H9 (cell line): ENCODE measurements around the gene INSYN1. TPM values are rescaled to one million over a fixed set of nuclear protein-coding genes. Genes with fewer than 3 reads are reported as not detected.
A peak's percentile ranks its signal among the peaks of the same experiment; 100 is the strongest.
"Not testable (repeated sequence)": the region's sequence is repeated elsewhere in the genome, so short reads cannot be mapped to it uniquely, and the experiment has no call there.

Experiments used
- DNase-seq: peaks from one replicate; pipeline ENCODE4 v3.0.0-alpha.2; 2017
- H2AFZ ChIP-seq: one replicate; pipeline ENCODE4 v1.6.1; 2013; ENCODE audit warnings: mild to moderate bottlenecking, low read length, control low read depth, moderate library complexity
- H2AK5ac ChIP-seq: 2 replicates; pipeline ENCODE4 v1.6.1; 2013; ENCODE audit warnings: low read length, control low read depth, mixed read lengths; ENCODE audit not compliant: insufficient read length
- H2BK120ac ChIP-seq: one replicate; pipeline ENCODE4 v1.6.1; 2013; ENCODE audit warnings: low read depth, mild to moderate bottlenecking, low read length, control low read depth, inconsistent platforms; ENCODE audit not compliant: poor library complexity, severe bottlenecking
- H2BK12ac ChIP-seq: 2 replicates; pipeline ENCODE4 v1.6.1; 2013; ENCODE audit warnings: low read length, control low read depth, mixed read lengths, low read depth; ENCODE audit not compliant: insufficient read length
- H2BK15ac ChIP-seq: 2 replicates; pipeline ENCODE4 v1.6.1; 2013; ENCODE audit warnings: low read depth, low read length, control low read depth
- H2BK20ac ChIP-seq: one replicate; pipeline ENCODE4 v1.6.1; 2013; ENCODE audit warnings: low read depth, mild to moderate bottlenecking, low read length, control low read depth, inconsistent platforms; ENCODE audit not compliant: poor library complexity, severe bottlenecking
- H2BK5ac ChIP-seq: 2 replicates; pipeline ENCODE4 v1.6.1; 2013; ENCODE audit warnings: low read length, control low read depth, mixed read lengths; ENCODE audit not compliant: insufficient read length
- H3K14ac ChIP-seq: 2 replicates; pipeline ENCODE4 v1.6.1; 2013; ENCODE audit warnings: low read length, control low read depth; ENCODE audit not compliant: insufficient read depth
- H3K18ac ChIP-seq: 2 replicates; pipeline ENCODE4 v1.6.1; 2013; ENCODE audit warnings: low read depth, mild to moderate bottlenecking, mixed read lengths, low read length, control low read depth; ENCODE audit not compliant: insufficient read length
- H3K23ac ChIP-seq: 2 replicates; pipeline ENCODE4 v1.6.1; 2013; ENCODE audit warnings: low read length, control low read depth, mixed read lengths, low read depth; ENCODE audit not compliant: insufficient read length
- H3K23me2 ChIP-seq: 2 replicates; pipeline ENCODE4 v1.6.1; 2013; ENCODE audit warnings: low read depth, mild to moderate bottlenecking, mixed read lengths, low read length, control low read depth; ENCODE audit not compliant: insufficient read length, poor library complexity, severe bottlenecking
- H3K27ac ChIP-seq: 2 replicates; pipeline ENCODE4 v1.5.1; 2013; ENCODE audit warnings: low read length, control low read depth, mixed read lengths, low read depth; ENCODE audit not compliant: insufficient read length
- H3K27me3 ChIP-seq: 2 replicates; pipeline ENCODE4 v1.6.1; 2013; ENCODE audit warnings: low read length, control low read depth, inconsistent platforms; ENCODE audit not compliant: insufficient read depth
- H3K4ac ChIP-seq: 2 replicates; pipeline ENCODE4 v1.6.1; 2013; ENCODE audit warnings: low read depth, mild to moderate bottlenecking, control low read depth, inconsistent platforms, low read length, moderate library complexity
- H3K4me1 ChIP-seq: 2 replicates; pipeline ENCODE4 v1.6.1; 2013; ENCODE audit warnings: low read length, control low read depth, inconsistent platforms; ENCODE audit not compliant: insufficient read depth
- H3K4me2 ChIP-seq: 2 replicates; pipeline ENCODE4 v1.6.1; 2013; ENCODE audit warnings: low read length, control low read depth, mixed read lengths; ENCODE audit not compliant: insufficient read length, insufficient read depth
- H3K56ac ChIP-seq: 2 replicates; pipeline ENCODE4 v1.6.1; 2013; ENCODE audit warnings: low read depth, mild to moderate bottlenecking, mixed read lengths, low read length, control low read depth; ENCODE audit not compliant: insufficient read length
- H3K79me1 ChIP-seq: 2 replicates; pipeline ENCODE4 v1.6.1; 2013; ENCODE audit warnings: low read depth, mild to moderate bottlenecking, moderate library complexity, low read length, control low read depth, inconsistent platforms; ENCODE audit not compliant: insufficient read depth, poor library complexity, severe bottlenecking
- H3K79me2 ChIP-seq: 2 replicates; pipeline ENCODE4 v1.6.1; 2013; ENCODE audit warnings: low read length, control low read depth, inconsistent platforms; ENCODE audit not compliant: insufficient read depth
- H3K9ac ChIP-seq: 2 replicates; pipeline ENCODE4 v1.6.1; 2013; ENCODE audit warnings: low read length, control low read depth, mixed read lengths; ENCODE audit not compliant: insufficient read length; ENCODE audit errors: extremely low read depth
- H3K9me3 ChIP-seq: one replicate; pipeline ENCODE4 v1.6.1; 2013; ENCODE audit warnings: low read depth, low read length, inconsistent platforms; ENCODE audit not compliant: control insufficient read depth
- H3T11ph ChIP-seq: one replicate; pipeline ENCODE4 v1.6.1; 2013; ENCODE audit warnings: mild to moderate bottlenecking, low read length, control low read depth, inconsistent platforms
- H4K20me1 ChIP-seq: one replicate; pipeline ENCODE4 v1.6.1; 2013; ENCODE audit not compliant: control insufficient read depth, insufficient read length, insufficient read depth
- H4K5ac ChIP-seq: 2 replicates; pipeline ENCODE4 v1.6.1; 2013; ENCODE audit warnings: low read depth, mild to moderate bottlenecking, mixed read lengths, low read length, control low read depth; ENCODE audit not compliant: insufficient read length
- H4K8ac ChIP-seq: replicated peaks from 2 replicates; pipeline ENCODE4 v1.6.1; 2013; ENCODE audit warnings: low read length, control low read depth, mixed read lengths, low read depth; ENCODE audit not compliant: insufficient read length
- H4K91ac ChIP-seq: 2 replicates; pipeline ENCODE4 v1.6.1; 2013; ENCODE audit warnings: low read depth, mild to moderate bottlenecking, moderate library complexity, mixed read lengths, low read length, control low read depth; ENCODE audit not compliant: insufficient read length
- H3K27ac Mint-ChIP-seq, 3 experiments: 2 replicates in 2 of 3; 3 replicates in 1 of 3; pipeline ENCODE4 v1.8.0; 2020 to 2021; ENCODE audit warnings: mixed read lengths in 3 of 3, mild to moderate bottlenecking in 1 of 3, moderate library complexity in 1 of 3
- H3K27me3 Mint-ChIP-seq: 2 replicates; pipeline ENCODE4 v1.8.0; 2021; ENCODE audit warnings: low read depth, mild to moderate bottlenecking, moderate library complexity, mixed read lengths
- H3K36me3 Mint-ChIP-seq, 3 experiments: 2 replicates in 2 of 3; 3 replicates in 1 of 3; pipeline ENCODE4 v1.8.0; 2020 to 2021; ENCODE audit warnings: low read depth in 3 of 3, mixed read lengths in 3 of 3; ENCODE audit not compliant: insufficient read depth in 1 of 3
- H3K4me1 Mint-ChIP-seq, 2 experiments: 2 replicates each; pipeline ENCODE4 v1.8.0; 2020; ENCODE audit warnings: mixed read lengths in 2 of 2
- H3K4me3 Mint-ChIP-seq, 2 experiments: 2 replicates in 1 of 2; 3 replicates in 1 of 2; pipeline ENCODE4 v1.8.0; 2020 to 2021; ENCODE audit warnings: mild to moderate bottlenecking in 2 of 2, mixed read lengths in 2 of 2, moderate library complexity in 1 of 2
- H3K9me3 Mint-ChIP-seq, 2 experiments: 2 replicates in 1 of 2; 3 replicates in 1 of 2; pipeline ENCODE4 v1.8.0; 2020; ENCODE audit warnings: mild to moderate bottlenecking in 2 of 2, mixed read lengths in 2 of 2, moderate library complexity in 1 of 2
- CTCF ChIP-seq: fragments of 200-600 bp; sonication (generic); conservative IDR thresholded peaks from 3 replicates; pipeline ENCODE4 v1.8.0; 2021; ENCODE audit warnings: antibody characterized with exemption, mild to moderate bottlenecking
- WGBS: extraction: QIAGEN DNeasy Blood & Tissue Kit; methylation state at CpG from one replicate; pipeline ENCODE4 v1.1.7; 2013; ENCODE audit warnings: missing lambda C conversion rate, low lambda C conversion rate, mixed read lengths; ENCODE audit not compliant: insufficient read length; ENCODE audit errors: extremely low coverage; 5-methylcytosine and 5-hydroxymethylcytosine counted together
- total RNA-seq: library from RNA; stranded (reverse); gene quantifications from 2 replicates; pipeline ENCODE4 v1.2.1, GENCODE V29; 2021

Gene INSYN1
- total RNA-seq, 1 experiment from 2014 or later = 1.9 TPM

- H2BK20ac ChIP-seq, H3K9me3 Mint-ChIP-seq, H3K56ac ChIP-seq, H3K79me1 ChIP-seq, H3T11ph ChIP-seq, H4K20me1 ChIP-seq, H3K9me3 ChIP-seq, H3K4ac ChIP-seq, H3K14ac ChIP-seq, H3K4me1 ChIP-seq, H2BK15ac ChIP-seq, H3K23me2 ChIP-seq, H3K27ac ChIP-seq, H2AK5ac ChIP-seq, H4K8ac ChIP-seq, H3K27me3 ChIP-seq, H3K18ac ChIP-seq, H2BK5ac ChIP-seq, DNase-seq, H4K5ac ChIP-seq, H3K23ac ChIP-seq, H3K4me3 Mint-ChIP-seq, H2AFZ ChIP-seq, H3K4me2 ChIP-seq, H3K27me3 Mint-ChIP-seq, H2BK12ac ChIP-seq, H3K27ac Mint-ChIP-seq, H4K91ac ChIP-seq, H3K9ac ChIP-seq, H2BK120ac ChIP-seq, H3K79me2 ChIP-seq: not testable (repeated sequence)
- peaks cover 19 to 48% (median 39%) of the 10 kb centered on the region in 3 experiments; a peak in 6 of 7 replicates for H3K36me3 Mint-ChIP-seq
- no CpG with 5 or more reads among the region's 23 CpGs for WGBS
- TF ChIP-seq CTCF = peak; percentile 31; the same call in 2 of the 3 replicates
- peaks cover 8 to 12% of the 10 kb centered on the region in 2 experiments for H3K4me1 Mint-ChIP-seq
These were observed 49.5 kb downstream of the INSYN1 start for GRCh38 chr15:73703601-73704000.
